ENCODE results near the gene C2CD5.

- TF ChIP-seq POLR2A (IDR thresholded peaks at IDR 0.05; ENCODE audit: low read length): no peak
- no peak for TF ChIP-seq GATA1 (IDR thresholded peaks at IDR 0.05; ENCODE audit: low read depth, low read length)
Observed at GRCh38 chr12:22545255-22545654, 913 bp upstream of the C2CD5 start.
